HG02852 (cell line): ENCODE measurements around the gene IL6.
"Not testable (repeated sequence)": the region's sequence is repeated elsewhere in the genome, so short reads cannot be mapped to it uniquely, and the experiment has no call there.

ENCODE experiments used
- ATAC-seq: cut with Tn5 transposase; IDR thresholded peaks from one replicate; pipeline ENCODE4 v1.9.1; 2021; ENCODE audit warnings: mild to moderate bottlenecking, moderate library complexity; ENCODE audit not compliant: unreplicated experiment

IL6 gene

DNA sequence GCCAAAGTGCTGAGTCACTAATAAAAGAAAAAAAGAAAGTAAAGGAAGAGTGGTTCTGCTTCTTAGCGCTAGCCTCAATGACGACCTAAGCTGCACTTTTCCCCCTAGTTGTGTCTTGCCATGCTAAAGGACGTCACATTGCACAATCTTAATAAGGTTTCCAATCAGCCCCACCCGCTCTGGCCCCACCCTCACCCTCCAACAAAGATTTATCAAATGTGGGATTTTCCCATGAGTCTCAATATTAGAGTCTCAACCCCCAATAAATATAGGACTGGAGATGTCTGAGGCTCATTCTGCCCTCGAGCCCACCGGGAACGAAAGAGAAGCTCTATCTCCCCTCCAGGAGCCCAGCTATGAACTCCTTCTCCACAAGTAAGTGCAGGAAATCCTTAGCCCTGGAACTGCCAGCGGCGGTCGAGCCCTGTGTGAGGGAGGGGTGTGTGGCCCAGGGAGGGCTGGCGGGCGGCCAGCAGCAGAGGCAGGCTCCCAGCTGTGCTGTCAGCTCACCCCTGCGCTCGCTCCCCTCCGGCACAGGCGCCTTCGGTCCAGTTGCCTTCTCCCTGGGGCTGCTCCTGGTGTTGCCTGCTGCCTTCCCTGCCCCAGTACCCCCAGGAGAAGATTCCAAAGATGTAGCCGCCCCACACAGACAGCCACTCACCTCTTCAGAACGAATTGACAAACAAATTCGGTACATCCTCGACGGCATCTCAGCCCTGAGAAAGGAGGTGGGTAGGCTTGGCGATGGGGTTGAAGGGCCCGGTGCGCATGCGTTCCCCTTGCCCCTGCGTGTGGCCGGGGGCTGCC lies at the start of gene IL6:
TSS of gene IL6 (plus strand) at position 294 of the 807 bp plus-strand sequence. CDS start at position 357, 63 bp downstream.
- ATAC-seq = no peak

DNA sequence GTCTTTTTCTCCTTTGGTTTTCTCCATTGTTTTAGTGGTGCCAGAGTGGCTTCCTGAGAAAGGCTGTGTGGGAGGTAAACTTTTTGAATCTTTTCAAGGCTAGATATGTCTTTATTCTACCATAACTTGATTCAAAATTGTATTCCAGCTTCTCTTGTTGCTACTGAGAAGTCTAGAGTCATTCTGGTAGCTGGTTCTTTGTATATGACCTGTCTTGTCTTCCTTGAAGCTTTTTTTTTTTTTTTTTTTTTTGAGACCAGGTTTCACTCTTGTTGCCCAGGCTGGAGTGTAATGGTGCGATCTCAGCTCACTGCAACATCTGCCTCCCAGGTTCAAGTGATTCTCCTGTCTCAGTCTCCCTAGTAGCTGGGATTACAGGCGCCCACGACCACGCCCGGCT lies 49.7 kb upstream of the IL6 start:
- peak; percentile 35 for ATAC-seq

- ATAC-seq = no peak
Measured at GRCh38 chr7:22677680-22678079, 49.3 kb upstream of the IL6 start.

DNA sequence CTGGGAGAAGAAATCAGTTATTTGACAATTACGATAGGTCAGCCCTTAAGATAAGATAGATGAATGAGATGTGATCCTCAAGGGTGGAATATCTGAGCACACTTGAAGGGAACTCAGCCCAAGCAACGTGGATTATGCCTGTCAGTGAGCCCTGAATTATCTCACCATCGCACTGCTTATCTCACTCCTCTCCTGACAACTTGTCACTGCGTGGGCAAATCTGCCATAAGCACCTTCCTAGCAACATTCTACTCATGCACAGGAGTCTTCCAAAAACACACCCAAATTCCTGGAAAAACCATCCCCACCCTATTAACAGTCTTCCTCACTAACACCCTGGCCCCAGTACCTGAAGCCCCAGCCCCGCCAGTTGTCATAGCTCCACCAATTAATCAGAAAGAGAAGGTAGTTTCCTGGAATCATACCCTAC lies 46.5 kb upstream of the IL6 start:
- ATAC-seq = no peak

GRCh38 chr7:22681312-22681711 lies 45.7 kb upstream of the IL6 start:
- ATAC-seq = no peak

DNA sequence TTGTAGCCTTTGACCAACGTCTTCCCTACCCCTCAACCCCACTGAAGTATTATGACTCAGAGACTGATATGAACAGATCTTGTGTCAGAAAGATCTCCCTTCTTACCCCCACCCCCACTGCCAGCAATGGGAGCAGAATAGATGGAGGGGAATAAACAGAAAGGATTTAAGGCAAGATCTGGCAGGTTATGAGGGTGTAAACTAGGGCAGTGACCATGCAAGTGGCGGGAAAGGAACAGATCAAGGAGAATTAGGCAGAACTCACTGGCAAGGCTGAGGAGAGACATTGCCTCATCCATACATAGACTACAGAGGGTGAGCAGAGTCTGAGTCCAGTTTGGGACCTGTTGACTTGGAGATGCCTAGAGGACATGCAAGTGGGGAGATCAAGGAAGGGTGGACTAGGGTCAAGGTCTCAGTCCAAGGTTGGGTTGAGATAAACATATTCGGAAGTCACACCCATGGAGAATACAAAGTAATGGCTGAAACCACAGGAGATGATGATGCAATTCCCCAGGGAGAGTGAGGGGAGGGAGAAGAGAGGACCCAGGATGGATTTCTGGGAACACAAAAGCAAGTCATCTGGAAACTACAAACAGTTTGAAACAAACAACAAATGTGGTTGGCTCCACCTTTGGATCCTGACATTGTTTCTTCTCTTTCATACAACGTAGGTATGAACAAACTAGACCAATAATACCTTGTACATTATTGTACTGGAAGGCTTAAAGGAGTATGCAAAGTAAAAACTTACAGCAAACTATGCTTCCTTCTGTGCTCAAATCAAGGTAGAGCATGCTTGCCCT lies 44.9 kb upstream of the IL6 start:
- ATAC-seq = no peak

GRCh38 chr7:22683379-22683778 lies 43.6 kb upstream of the IL6 start:
- no peak for ATAC-seq

DNA sequence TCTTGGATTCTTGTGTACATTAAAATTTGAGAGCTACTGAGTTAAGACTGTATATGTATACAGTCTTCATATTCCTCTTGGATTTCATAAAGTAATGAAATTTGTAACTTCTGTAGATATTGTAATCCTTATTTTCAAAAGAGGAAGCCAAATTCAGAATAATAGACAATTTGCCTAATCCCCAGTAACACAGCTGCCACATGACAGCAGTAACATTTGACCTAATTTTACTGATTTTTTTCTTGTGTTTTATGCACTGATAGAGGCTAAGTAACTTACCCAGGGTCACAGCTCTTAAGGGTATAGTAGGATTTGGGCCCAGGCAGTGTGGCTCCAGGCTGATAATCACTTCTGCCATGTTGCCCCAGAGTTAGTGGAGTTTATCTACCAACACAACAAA lies 40.4 kb upstream of the IL6 start:
- ATAC-seq = no peak

DNA sequence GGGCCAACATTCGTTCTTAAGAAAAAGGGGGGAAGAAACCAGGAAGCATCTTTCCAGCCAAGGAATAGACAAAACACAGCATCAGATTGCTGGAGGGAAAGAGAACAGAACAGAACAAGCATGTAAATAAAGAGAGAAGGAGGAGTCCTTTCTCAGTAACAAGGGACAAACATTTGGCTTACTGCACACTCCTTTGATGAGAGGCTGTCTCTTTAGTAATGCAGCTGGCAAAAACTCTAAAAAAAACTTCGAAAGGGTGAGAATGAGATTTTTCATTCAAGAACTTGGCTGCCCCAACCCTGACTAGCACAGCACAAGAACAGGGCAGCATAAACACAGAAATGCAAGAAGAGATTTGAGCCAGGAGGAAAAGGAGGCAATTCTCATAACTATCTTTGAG lies 38.9 kb upstream of the IL6 start:
- ATAC-seq = no peak

GRCh38 chr7:22688934-22689333 lies 38.1 kb upstream of the IL6 start:
- ATAC-seq = not testable (repeated sequence)

- peak; percentile 37 for ATAC-seq
Measured at GRCh38 chr7:22694597-22695207, 32.3 kb upstream of the IL6 start.

DNA sequence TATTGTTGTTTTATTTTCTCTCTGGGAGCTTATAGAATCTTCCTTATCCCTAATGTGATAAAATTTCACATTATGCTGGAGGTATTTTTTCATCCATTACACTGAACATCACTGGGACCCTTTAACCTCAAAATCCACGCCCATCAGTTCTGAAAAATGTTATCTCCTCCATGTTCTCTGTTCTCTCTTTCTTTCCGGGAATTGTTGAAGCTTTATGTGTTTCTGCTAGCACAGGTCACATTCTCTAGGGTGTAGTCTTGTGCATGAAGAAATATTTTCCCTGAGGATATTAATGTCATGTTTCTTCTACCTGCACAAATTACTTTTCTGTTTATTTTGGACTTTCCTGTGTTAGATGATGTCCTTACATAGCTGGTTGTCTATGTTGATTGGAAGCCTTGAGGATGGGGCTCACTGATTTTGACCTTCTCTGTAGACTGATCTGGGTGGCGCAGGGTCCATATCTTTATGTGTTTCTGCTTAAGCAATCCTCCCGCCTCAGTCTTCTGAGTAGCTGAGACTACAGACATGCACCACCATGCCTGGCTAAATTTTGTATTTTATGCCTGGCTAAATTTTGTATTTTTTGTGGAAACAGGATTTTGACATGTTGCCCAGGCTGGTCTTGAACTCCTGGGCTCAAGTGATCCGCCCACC lies 31.4 kb upstream of the IL6 start:
- ATAC-seq = no peak

DNA sequence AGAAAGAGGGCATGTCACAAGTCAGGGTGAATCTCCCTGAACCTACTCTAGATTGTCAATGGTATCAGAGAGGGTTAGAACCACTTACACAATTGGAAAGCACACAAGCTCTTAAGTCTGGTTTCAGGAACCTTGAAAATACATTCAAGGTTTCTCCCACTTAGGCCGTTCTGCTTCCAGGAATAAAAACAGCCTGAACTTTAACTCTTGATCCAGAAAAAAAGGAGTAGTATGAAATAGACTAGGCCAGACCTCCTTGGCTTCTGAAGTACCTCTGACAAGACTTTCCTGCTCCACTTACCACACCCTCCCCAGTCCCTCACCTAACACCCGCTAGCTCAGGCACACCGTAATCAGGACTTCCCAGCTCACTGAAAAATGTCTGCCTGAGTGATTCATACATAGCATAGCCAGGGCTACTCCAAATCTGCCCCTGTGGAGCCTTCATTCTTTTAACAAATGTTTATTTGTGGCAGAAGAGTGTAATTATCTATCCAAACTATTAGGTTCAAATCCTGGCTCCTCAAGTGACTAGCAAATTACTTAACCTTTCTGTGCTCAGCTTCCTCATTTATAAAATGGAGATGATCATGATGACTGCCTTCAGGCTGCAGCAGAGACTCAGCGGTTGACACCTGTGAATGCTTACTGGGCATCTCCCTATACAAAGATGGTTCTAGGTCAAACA lies 30.3 kb upstream of the IL6 start:
- no peak for ATAC-seq

DNA sequence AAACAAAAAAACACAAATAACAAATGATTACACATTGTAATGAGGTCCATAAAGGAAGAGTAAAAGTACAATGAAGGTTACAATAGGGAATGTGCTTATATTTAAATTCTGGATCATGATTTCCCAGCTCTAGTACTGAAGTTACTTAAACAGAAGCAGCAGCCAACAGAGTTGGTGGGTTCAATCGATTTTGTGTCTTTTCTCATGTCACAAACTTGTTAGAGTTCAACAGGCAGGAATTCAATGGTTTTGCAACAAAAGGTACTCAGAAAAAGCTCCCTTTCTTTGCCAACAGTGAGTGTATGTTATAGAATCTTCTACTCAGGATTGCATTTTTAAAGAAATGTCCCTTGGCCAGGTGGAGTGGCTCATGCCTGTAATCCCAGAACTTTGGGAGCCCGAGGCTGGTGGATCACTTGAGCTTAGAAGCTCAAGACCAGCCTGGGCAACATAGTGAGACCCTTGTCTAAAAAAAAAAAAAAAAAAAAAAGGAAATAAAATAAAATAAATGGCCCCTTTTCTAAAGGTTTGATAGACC lies 29.6 kb upstream of the IL6 start:
- ATAC-seq = no peak

DNA sequence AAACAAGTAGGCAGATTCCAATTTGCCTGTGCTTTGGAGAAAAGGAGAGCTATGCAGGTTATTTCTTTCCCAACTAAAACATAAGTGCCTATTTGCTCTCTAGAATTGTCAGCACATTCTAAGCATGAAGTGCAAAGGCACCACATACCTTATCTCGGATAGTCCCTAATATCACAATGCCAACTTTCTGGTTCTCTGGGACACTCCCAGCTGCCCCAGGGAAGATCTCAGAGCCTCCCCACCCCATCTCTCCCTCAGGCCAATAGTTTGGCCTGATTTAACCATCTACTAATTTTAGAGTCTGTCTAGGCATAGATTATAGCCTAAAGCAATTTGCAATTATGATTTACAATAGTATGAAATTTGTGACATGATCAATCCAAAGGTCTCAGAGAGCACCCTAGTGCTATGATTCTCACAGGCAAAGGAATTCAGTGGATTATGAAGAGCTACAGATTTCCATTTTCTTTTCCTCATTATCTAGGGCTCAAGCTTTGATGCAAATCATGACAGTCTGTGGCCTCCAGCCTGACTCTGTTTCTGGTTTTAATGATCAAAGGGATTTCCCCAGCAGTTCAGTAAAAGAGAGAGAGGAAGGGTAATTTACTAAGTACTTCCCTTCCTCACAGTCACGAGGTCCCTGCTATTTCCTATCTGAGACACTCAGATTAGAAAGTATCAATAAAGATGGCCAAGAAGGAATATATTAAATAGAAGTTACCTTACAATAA lies 29.0 kb upstream of the IL6 start:
- peak; percentile 79 for ATAC-seq

GRCh38 chr7:22698767-22699166 lies 28.2 kb upstream of the IL6 start:
- no peak for ATAC-seq

- ATAC-seq = no peak
Measured at GRCh38 chr7:22700559-22701002, 26.4 kb upstream of the IL6 start.

GRCh38 chr7:22702516-22702915 lies 24.5 kb upstream of the IL6 start:
- ATAC-seq = no peak

DNA sequence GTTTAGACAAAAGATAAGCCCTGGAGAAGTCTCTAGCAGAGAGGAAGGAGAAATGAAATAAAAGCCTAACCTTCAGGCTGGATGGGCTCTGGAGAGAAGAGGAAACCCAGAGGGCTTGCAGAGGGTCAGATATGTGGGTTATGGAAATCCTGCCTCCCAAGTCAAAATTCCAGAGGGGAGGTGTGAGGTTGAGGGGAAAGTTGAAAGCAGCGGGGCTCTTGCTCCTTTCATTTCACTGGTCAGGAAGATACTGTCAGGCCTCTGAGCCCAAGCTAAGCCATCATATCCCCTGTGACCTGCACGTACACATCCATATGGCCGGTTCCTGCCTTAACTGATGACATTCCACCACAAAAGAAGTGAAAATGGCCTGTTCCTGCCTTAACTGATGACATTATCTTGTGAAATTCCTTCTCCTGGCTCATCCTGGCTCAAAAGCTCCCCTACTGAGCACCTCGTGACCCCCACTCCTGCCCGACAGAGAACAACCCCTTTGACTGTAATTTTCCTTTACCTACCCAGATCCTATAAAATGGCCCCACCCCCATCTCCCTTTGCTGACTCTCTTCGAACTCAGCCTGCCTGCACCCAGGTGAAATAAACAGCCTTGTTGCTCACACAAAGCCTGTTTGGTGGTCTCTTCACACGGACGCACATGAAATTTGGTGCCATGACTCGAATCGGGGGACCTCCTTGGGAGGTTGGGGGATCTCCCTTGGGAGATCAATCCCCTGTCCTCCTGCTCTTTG lies 23.7 kb upstream of the IL6 start:
- not testable (repeated sequence) for ATAC-seq
